ENCODE measurements around the gene MDFI.
A peak's percentile ranks its signal among the peaks of the same experiment; 100 is the strongest.

The MDFI gene

GRCh38 chr6:41635365-41635764, 2.9 kb upstream of the MDFI start:
- DNase-seq = no peak

GRCh38 chr6:41636833-41637193, 1.5 kb upstream of the MDFI start:
- DNase-seq = no peak

DNA sequence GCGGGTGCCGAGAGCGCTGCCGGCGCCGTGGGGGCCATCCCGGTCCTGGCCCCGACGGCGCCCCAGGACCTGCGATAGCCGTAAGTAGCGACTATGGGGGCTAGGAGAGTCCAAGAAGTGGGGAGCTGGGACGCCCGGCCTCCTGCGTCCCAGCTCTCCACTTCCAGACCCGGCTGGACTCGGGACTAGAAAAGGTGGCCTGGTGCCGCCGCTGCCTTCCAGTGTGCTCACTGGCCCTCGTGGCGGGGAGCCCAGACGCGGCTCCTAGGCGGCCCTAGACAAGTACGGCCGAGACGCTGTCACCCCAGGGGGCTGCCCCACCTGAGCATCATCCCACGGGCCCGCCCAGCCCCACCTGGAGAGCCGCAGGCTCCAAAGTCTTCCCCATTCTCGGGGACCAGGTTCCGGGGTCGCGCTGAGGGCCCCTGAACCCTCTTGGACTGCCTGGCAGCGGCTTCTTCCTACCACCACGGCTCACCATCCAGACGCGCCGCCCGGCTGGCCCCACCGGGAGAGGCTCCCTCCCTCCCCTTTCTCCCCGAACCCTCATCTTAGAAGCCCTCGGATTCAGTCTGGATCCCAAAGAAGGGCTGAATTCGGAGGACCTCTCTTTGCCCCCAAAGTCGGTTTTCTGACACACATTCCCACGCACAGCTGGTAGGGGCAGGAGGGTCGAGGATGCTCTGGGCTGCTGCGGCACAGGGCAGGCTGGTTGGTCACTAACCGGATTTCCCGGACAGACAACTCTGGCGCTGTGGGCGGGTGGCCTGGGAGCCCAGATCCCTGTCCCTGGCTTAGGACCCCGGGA, 870 bp upstream of the MDFI start:
- DNase-seq = no peak

DNA sequence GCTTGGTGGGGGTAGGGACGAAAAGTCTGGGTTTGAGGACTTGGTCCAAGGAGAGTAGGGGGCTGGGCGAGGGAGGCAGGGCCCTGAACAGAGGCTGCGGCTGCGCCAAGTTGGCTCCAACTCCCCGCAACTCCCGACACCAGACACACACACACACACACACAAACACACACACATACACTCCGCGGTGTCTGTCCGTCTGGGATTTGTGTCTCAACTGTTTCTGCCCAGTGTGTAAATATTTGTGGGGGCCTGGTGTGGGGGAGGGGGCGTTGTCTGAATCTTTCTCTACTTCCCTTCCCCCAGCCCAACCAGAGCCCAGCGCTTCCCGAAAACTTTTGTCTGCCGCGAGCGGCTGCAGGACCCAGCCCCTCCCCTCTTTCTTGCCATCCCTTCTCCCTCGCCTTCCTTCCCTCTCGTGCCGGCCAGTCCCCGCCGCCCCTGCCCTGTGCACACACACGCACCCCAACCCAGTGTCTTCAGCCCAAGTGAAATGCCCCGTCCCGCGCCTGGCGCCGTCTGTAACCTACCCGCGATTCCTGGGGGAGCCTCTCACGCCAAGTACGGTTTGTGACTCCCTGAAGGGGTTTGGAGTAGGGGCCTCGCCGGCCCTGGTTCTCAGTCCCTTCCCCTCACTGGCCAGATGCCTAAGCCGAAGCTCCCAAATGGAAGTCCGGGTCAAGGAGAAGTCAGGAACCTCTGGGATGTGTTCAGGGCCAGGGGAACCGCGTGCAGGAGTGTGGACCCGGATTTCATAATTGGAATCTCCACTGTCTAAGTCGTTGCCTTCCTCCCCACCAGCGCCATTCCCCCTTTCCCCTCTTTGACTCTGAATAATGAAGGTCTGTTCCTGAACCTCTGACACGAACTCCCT, 904 bp downstream of the MDFI start:
- DNase-seq = peak; percentile 92

DNA sequence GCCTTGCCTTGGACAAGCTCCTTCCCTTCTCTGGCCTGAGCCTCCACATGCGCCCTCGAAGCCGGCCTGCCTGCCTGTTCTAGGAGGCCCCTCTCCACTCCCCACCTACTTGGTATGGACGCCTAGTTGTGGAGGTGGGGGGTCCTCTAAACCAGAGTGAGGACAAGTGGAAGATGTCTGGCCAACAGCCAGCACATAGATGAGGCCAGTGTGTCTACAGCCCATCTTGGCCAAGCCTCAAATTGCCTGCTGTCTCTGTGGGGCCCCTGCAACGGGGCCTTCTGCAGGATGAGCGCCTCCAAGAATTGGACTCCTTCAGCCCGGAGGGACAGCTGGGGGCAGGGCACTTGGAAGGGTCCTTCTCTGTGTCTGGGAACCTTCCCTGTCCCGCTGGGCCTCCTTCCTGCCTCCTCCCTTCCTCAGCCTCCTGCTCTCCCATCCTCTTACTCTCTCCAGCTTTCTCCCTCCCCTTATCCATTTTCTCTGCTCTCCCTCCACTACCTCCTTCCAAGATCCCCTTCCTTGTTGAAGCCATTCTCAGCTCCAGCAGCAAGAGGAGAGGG, 1.6 kb downstream of the MDFI start:
- DNase-seq = peak; percentile 69

DNA sequence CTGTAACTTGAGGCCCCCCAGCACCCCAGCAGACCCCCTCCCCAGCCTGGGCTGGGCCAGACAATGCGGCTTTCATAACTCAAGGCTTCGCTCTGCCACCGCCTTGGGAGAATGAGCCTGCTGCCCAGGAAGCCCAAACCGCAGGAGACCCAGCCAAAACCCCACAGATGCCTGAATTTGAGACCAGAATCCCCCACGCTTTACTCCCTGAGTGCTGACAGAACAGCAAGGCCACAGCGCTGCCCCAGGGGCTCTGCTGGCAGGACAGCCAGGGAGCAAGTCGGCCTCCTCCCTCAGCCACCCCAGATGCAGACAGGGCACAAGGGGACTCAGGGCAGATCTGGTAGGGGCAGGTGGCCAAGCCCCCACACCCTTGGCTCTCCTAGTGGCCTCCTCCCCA, 2.2 kb downstream of the MDFI start:
- DNase-seq = peak; percentile 44

DNA sequence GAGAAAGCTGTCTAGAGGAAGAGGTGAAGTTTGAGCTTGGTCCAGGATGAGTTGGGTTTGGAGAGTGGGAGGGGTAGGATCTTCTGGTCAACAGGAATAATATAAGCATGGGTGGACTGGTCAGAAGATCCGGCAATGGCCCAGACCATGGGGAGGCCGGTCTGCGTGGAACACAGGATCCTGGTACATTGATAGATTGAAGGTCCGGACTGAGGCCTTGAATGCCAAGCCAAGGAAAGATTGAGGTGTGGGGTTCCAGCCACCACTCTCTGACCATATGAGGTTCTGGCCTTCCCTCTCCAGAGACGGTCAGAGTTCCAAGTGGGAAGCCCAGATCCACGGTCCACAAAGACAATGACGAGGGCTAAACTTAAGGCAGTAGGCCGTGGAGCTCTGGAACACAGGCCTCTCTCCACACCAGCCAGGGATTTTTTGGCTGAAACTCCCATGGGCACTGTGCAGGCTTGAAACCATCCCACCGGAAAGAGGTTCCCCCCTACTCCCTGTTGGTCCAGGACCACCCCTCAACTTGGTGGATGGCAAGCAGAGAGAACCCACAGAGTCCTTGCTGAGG, 3.2 kb downstream of the MDFI start:
- DNase-seq = no peak

GRCh38 chr6:41642090-41642959, 4.1 kb downstream of the MDFI start:
- no peak for DNase-seq

DNA sequence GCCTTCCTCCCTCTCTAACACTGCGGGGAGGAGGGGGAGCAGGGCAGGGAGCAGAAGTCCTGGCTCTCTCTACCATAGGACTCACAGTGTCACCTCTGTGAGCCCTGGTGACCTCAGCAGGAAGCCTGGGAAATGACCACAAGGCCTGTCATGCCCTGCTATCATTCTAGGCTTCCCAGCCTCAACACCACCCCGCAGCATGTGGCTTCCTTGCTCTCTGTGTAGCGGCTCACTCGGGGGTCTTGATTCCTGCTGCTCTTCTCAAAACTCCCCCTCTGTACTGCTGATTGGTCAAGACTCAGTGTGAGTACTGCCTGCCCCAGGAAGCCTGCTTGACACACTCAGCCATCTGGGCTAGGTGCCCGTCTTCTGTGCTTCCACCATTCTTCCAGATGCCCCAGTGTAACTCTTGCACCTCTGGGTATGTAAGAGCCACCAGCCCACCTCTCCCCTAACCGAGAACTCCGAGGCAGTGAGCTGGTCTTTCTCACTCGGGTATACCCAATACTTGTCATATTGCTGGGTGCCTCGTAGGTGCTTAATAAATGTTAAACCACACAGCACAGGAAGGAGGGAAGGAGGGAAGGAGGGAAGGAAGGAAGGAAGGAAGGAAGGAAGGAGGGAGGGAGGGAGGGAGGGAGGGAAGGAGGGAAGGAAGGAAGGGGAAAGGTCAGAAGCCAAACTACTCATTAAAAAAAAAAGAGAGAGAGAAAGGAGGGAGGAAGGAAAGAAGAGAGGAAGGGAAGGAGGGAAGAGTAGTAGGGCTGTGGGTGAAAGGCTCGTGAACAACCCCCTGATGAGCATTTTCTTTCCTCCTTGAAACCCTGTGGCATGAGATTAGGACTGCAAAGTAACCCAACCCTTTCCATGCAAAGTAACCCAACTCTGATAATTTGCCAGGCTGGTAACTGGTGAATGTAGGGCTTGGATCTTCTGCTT, 5.0 kb downstream of the MDFI start:
- DNase-seq = no peak

DNA sequence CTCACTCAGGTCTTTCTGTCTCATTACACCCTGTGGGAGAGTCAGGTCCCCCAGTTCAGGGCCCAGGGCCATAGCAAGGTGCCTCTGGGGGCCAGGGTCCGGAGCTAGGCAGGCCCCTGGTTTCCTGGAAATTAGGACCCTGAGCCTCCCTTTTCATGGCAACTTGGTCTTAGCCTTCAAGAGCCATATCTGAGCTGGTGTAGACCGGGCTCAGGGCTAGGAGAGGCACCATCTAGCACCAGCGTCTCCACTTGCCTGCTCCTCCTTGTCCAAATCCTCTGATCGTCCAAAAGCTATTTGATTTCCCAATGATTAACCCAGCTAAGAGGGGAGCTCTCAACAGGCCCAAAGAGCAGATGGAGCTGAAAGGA, 5.6 kb downstream of the MDFI start:
- DNase-seq = no peak

- no peak for DNase-seq
These were observed 6.1 kb downstream of the MDFI start for GRCh38 chr6:41644297-41644879.

DNA sequence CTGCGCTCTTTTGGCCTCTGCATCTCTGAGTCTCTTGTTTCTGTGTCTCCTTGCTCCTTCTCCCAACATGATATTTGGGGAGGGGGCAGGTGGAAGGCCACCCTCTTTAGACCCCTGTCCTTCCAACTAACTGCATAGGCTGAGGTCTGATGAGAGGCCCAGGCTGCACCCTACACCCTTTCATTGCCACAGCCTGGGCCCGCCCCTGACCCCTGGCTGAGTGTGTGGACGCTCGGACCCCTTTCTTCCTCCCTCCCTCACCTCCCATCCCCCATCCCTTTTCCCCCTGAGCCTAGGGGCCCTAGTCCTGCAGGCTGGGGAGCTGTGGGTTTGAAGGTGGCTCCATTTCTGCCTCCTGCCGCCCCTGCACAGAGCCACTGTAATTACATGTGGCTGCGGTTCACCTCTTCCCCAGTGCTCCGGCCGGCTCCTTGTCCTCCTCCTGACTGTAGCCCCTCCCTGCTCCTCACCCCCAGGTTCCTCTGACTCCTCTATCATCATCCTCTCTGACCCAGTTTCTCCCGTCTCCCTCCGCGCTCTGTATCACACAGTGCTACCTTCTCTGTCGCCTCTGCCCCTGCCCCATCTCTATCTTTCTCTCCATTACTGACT, 6.8 kb downstream of the MDFI start:
- no peak for DNase-seq

GRCh38 chr6:41646026-41646795, 7.9 kb downstream of the MDFI start:
- DNase-seq = no peak

- no peak for DNase-seq
These were observed 8.8 kb downstream of the MDFI start for GRCh38 chr6:41647061-41647511.

DNA sequence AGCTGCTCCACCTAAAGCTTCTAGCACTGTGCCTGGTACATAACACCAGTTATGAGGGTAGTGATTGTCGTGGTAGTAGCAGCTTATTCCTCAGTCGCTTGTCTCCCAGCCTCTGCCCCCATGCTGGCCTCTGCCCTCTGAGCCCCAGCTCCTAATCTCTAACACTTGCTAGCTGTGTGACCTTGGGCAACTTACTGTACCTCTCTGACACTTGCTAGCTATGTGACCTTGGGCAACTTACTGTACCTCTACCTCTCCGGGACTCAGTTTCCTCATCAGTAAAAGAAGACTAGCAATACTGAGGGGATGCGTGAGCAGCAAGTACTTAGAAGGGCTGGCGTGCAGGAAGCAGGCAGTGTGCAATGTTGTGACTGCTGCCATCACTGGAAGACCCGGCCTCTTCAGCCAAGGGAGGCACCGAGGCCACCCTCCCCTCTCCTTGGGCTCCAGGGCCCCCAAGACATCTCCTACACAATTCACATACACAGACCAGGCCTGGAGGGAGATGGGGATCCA, 9.9 kb downstream of the MDFI start:
- no peak for DNase-seq

- DNase-seq = no peak
These were observed 10.7 kb downstream of the MDFI start for GRCh38 chr6:41648921-41649320.

DNA sequence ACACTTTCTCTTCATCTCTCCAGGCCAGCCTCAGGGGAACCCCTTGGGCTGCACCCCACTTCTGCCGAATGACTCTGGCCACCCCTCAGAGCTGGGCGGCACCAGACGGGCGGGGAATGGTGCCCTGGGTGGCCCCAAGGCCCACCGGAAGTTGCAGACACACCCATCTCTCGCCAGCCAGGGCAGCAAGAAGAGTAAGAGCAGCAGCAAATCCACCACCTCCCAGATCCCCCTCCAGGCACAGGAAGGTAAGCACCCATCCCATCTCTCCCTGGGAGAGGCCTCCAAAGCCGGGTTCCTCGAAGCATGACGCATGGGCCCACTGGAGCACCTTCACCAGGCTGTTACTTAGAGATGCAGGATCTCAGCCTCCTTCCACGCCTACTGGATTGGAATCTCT, 11.3 kb downstream of the MDFI start:
- no peak for DNase-seq

DNA sequence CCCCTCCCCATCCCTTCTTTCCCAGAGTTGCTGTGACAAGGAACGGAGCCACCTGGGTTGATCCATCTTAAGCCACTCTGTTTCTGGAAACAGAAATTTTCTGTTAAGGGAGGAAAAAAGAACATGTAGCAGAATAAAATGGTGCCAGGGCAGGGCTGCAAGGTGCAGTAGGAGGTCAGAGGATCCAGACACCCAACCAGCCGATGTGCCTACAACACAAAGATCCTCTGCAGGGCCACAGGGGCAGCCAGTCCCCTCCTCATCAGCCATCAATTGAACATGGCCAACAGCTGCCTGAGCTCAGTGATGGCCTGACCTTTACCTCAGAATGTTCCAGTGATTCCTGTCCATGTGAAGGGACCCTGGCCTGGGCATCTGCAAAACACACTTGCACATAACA, 11.9 kb downstream of the MDFI start:
- no peak for DNase-seq

Measured in fibroblast of skin of abdomen (primary cell).